HEK293 (cell line): ENCODE results near the gene EIF3M.

Experiments
- CTCF ChIP-seq: fragments of 450-650 bp; formaldehyde crosslinking; IDR thresholded peaks from 2 replicates; pipeline ENCODE4 v1.5.1; 2016; ENCODE audit warnings: missing biosample characterization, missing genetic modification characterization
- KLF16 ChIP-seq: fragments of 450-650 bp; formaldehyde crosslinking; IDR thresholded peaks from 2 replicates; pipeline ENCODE4 v1.5.1; 2017; ENCODE audit warnings: missing biosample characterization, missing genetic modification characterization
- ZBTB21 ChIP-seq: fragments of 450-650 bp; formaldehyde crosslinking; IDR thresholded peaks from 2 replicates; pipeline ENCODE4 v1.5.1; 2017; ENCODE audit warnings: missing biosample characterization, missing genetic modification characterization
- ZEB2 ChIP-seq: fragments of 450-650 bp; formaldehyde crosslinking; IDR thresholded peaks from 2 replicates; pipeline ENCODE4 v1.5.1; 2016; ENCODE audit warnings: missing biosample characterization, missing genetic modification characterization
- ZNF274 ChIP-seq, 2 experiments: fragments of 200-500 bp in 1 of 2; fragments of 450-650 bp in 1 of 2; sonication (Bioruptor generic) in 1 of 2; formaldehyde crosslinking in 1 of 2; IDR thresholded peaks; 2 replicates each; pipeline versions ENCODE4 v1.5.1 to v1.6.1; 2014 to 2016; ENCODE audit warnings: borderline replicate concordance in 1 of 2, inconsistent platforms in 1 of 2, low read length in 1 of 2, missing biosample characterization in 1 of 2, missing genetic modification characterization in 1 of 2
- ZNF311 ChIP-seq: fragments of 450-650 bp; formaldehyde crosslinking; IDR thresholded peaks from 2 replicates; pipeline ENCODE4 v1.5.1; 2017; ENCODE audit warnings: missing biosample characterization, missing genetic modification characterization, borderline replicate concordance
- ZNF324 ChIP-seq: fragments of 450-650 bp; formaldehyde crosslinking; IDR thresholded peaks from 2 replicates; pipeline ENCODE4 v1.5.1; 2016; ENCODE audit warnings: missing biosample characterization, missing genetic modification characterization
- ZNF513 ChIP-seq: fragments of 450-650 bp; IDR thresholded peaks from 2 replicates; pipeline ENCODE4 v1.5.1; 2018; ENCODE audit warnings: missing biosample characterization, missing genetic modification characterization
- ZSCAN18 ChIP-seq: fragments of 450-650 bp; formaldehyde crosslinking; IDR thresholded peaks from 2 replicates; pipeline ENCODE4 v1.5.1; 2016; ENCODE audit warnings: missing biosample characterization, missing genetic modification characterization

- TF ChIP-seq ZEB2 (tag by site-specific recombination), result no peak
- TF ChIP-seq ZNF311 (tag by site-specific recombination), result no peak
- no peak for TF ChIP-seq ZNF274 (IDR thresholded peaks at IDR 0.05; ENCODE audit: low read length)
- TF ChIP-seq ZNF274 (tag by site-specific recombination; IDR thresholded peaks at IDR 0.05; ENCODE audit: borderline replicate concordance), result no peak
- TF ChIP-seq CTCF (tag by site-specific recombination), result no peak
- TF ChIP-seq ZNF324 (tag by site-specific recombination), result no peak
- TF ChIP-seq ZSCAN18 (tag by site-specific recombination), result no peak
- TF ChIP-seq ZBTB21 (tag by site-specific recombination), result no peak
- no peak for TF ChIP-seq ZNF513 (tag by site-specific recombination)
- TF ChIP-seq KLF16 (tag by site-specific recombination), result no peak
Observed at GRCh38 chr11:32538804-32539203, 44.8 kb upstream of the EIF3M start.
